SJSA1 (cell line): ENCODE results near the gene TIGIT. TPM values are rescaled to one million over a fixed set of nuclear protein-coding genes. Genes with fewer than 3 reads are reported as not detected.

Source experiments
- DNase-seq, 2 experiments: peaks; one replicate each; pipeline ENCODE4 v3.0.0-alpha.2; 2015 to 2020; ENCODE audit warnings: low spot score in 2 of 2, low read depth in 1 of 2
- H3K27ac ChIP-seq: fragments of 250-450 bp; sonication (Bioruptor Pico); 2 replicates; pipeline ENCODE4 v1.5.1; 2020; ENCODE audit warnings: mild to moderate bottlenecking, moderate library complexity
- H3K27me3 ChIP-seq: fragments of 250-450 bp; sonication (Bioruptor Pico); replicated peaks from 2 replicates; pipeline ENCODE4 v1.5.1; 2020; ENCODE audit warnings: mild to moderate bottlenecking, moderate library complexity
- H3K36me3 ChIP-seq: fragments of 250-450 bp; sonication (Bioruptor Pico); 2 replicates; pipeline ENCODE4 v1.5.1; 2020; ENCODE audit warnings: mild to moderate bottlenecking
- H3K4me1 ChIP-seq: fragments of 250-450 bp; sonication (Bioruptor Pico); replicated peaks from 2 replicates; pipeline ENCODE4 v1.6.1; 2021; ENCODE audit warnings: mild to moderate bottlenecking
- H3K4me3 ChIP-seq: fragments of 250-450 bp; sonication (Bioruptor Pico); 2 replicates; pipeline ENCODE4 v1.5.1; 2020; ENCODE audit warnings: mild to moderate bottlenecking
- H3K9me3 ChIP-seq: fragments of 250-450 bp; sonication (Bioruptor Pico); replicated peaks from 2 replicates; pipeline ENCODE4 v1.5.1; 2020; ENCODE audit warnings: mild to moderate bottlenecking
- total RNA-seq: library from RNA; depleted of rRNA; stranded (reverse); fragments of >200 nt; shearing (Covaris generic); gene quantifications from 2 replicates; pipeline ENCODE4 v1.2.3, GENCODE V29; 2014; rRNA removed

TIGIT gene
- total RNA-seq, 1 experiment from 2014 or later = not detected

- no peaks in the 10 kb centered on the region for H3K27me3 ChIP-seq
- H3K9me3 ChIP-seq = no peaks in the 10 kb centered on the region
- DNase-seq = no peak
- no peak overlapping the region for H3K27ac ChIP-seq
- H3K4me1 ChIP-seq = no peaks in the 10 kb centered on the region
- H3K4me3 ChIP-seq = no peak overlapping the region
- H3K36me3 ChIP-seq = peaks cover 29% of the 10 kb centered on the region
Measured at GRCh38 chr3:114350271-114350670, 56.4 kb downstream of the TIGIT start.

- Histone ChIP-seq H3K27me3 (no peaks in the 10 kb centered on the region), H3K4me1 (no peaks in the 10 kb centered on the region)
Measured at GRCh38 chr3:114350690-114351089, 56.9 kb downstream of the TIGIT start.

GRCh38 chr3:114351123-114351821 lies 57.4 kb downstream of the TIGIT start:
- H3K4me1 ChIP-seq = no peaks in the 10 kb centered on the region
- H3K27ac ChIP-seq = no peak overlapping the region
- no peaks in the 10 kb centered on the region for H3K9me3 ChIP-seq
- no peak overlapping the region for H3K4me3 ChIP-seq
- H3K27me3 ChIP-seq = no peaks in the 10 kb centered on the region
- peaks cover 28% of the 10 kb centered on the region for H3K36me3 ChIP-seq
- no peak for DNase-seq

More at GRCh38 chr3:114350690-114351089, 56.9 kb downstream of the TIGIT start:
- H3K4me3 ChIP-seq = no peak overlapping the region
- DNase-seq = no peak
- H3K36me3 ChIP-seq = peaks cover 28% of the 10 kb centered on the region
- H3K27ac ChIP-seq = no peak overlapping the region
- H3K9me3 ChIP-seq = no peaks in the 10 kb centered on the region

- no peaks in the 10 kb centered on the region for H3K9me3 ChIP-seq
- H3K27ac ChIP-seq = no peak overlapping the region
- no peaks in the 10 kb centered on the region for H3K27me3 ChIP-seq
- no peak overlapping the region for H3K4me3 ChIP-seq
- peaks cover 28% of the 10 kb centered on the region for H3K36me3 ChIP-seq
- DNase-seq = no peak
- no peaks in the 10 kb centered on the region for H3K4me1 ChIP-seq
Measured at GRCh38 chr3:114351822-114352145, 58.0 kb downstream of the TIGIT start.

GRCh38 chr3:114355653-114356052 lies 61.8 kb downstream of the TIGIT start:
- no peaks in the 10 kb centered on the region for H3K27me3 ChIP-seq
- H3K9me3 ChIP-seq = no peaks in the 10 kb centered on the region
- no peaks in the 10 kb centered on the region for H3K4me1 ChIP-seq
- no peak overlapping the region for H3K4me3 ChIP-seq
- no peak overlapping the region for H3K27ac ChIP-seq
- H3K36me3 ChIP-seq = peaks cover 9% of the 10 kb centered on the region; the same call in 1 of the 2 replicates
- no peak for DNase-seq

- Histone ChIP-seq H3K27me3 (no peaks in the 10 kb centered on the region), H3K4me3 (no peak overlapping the region), H3K36me3 (peaks cover 6% of the 10 kb centered on the region; the same call in 1 of the 2 replicates), H3K4me1 (no peaks in the 10 kb centered on the region), H3K27ac (no peak overlapping the region), H3K9me3 (no peaks in the 10 kb centered on the region)
- no peak for DNase-seq
Measured at GRCh38 chr3:114356066-114356465, 62.2 kb downstream of the TIGIT start.

GRCh38 chr3:114356525-114356924 lies 62.7 kb downstream of the TIGIT start:
- peaks cover 2% of the 10 kb centered on the region; the same call in 1 of the 2 replicates for H3K36me3 ChIP-seq
- no peaks in the 10 kb centered on the region for H3K4me1 ChIP-seq
- H3K27me3 ChIP-seq = no peaks in the 10 kb centered on the region
- H3K9me3 ChIP-seq = no peaks in the 10 kb centered on the region
- no peak overlapping the region for H3K4me3 ChIP-seq
- H3K27ac ChIP-seq = no peak overlapping the region
- DNase-seq = no peak

Other genes with a start within 250 kb of the TIGIT start
- 0.39 and 7.4 TPM in 2 replicates for gene CCDC191, start 237.5 kb upstream of the TIGIT start, total RNA-seq
- 19.7 and 22.7 TPM in 2 replicates for gene QTRT2, start 237.3 kb upstream of the TIGIT start, total RNA-seq
- gene DRD3, start 115.0 kb upstream of the TIGIT start, total RNA-seq = not detected in 2 replicates
- not detected in 2 replicates for gene ZNF80, start 56.5 kb upstream of the TIGIT start, total RNA-seq